Esophagus mucosa (tissue), 1 donor: ENCODE measurements around the gene DPCD. TPM values are rescaled to one million over a fixed set of nuclear protein-coding genes. Genes with fewer than 3 reads are reported as not detected.
"Not testable (repeated sequence)": the region's sequence is repeated elsewhere in the genome, so short reads cannot be mapped to it uniquely, and the experiment has no call there.

Source experiments
- ATAC-seq: fragments of 200-7000 bp; cut with Tn5 transposase; one replicate; pipeline ENCODE4 v1.9.1; 2020
- total RNA-seq: library from RNA; stranded (reverse); gene quantifications from one replicate; pipeline ENCODE4 v1.2.4, GENCODE V29; 2023
- donor health status: DM: yes; HTN: yes; CAD: no.

Gene DPCD
- total RNA-seq, 1 donor from 2014 or later = 19.0 TPM

DNA sequence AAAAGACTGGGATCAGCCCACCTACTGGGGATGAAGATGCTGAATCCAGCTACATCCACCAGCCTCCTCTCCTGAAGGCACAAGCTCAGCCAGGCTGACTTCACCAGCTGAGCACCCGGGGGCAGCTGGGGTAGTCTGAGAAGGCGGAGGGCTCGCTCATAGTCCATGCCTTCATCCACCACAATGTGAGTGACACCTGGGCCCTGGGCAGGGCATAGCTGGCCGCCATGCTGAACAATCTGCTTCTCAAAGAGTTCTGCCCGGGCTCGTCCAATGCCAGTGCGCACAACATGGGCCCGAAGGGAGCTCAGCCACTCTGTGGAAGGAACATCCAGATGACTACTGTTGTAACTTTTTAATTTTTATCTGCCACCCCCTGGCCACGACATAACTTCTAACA is 2.3 kb upstream of the DPCD start:
- ATAC-seq = no peak

DNA sequence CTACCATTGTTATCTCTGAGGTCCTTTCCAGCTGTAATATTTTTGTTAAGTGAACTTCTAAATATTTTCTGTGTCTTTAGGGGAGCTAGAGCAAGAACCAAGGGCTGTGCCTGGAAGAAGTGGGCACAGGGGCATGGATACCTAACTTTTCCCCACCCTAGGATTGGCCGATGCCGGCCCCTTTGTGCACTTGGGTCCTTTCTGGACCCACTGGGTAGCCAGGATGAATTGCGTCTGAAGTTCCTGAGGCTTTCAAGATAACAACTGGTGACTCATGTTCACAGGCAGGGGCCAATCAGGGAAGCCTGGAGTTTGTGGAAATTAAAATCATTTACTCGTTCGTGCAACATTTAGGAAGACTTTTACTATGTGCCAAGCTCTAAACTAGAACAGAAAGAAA is 758 bp downstream of the DPCD start:
- ATAC-seq = no peak

DNA sequence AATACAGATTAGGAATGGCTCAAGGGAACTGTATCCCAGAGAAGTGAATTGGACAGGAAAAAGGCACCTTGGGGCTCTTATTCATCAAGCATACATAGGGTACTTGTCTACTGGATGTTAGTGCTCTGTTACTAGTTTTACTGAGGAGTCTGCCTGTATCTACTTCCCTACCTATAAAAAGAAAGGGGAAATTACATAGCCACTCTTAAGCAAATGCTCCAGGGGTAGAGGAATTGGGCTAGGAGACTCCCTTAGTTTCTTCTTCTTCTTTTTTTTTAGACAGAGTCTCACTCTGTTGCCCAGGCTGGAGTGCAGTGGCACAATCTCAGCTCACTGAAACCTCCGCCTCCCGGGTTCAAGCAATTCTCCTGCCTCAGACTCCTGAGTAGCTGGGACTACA is 5.2 kb downstream of the DPCD start:
- ATAC-seq = not testable (repeated sequence)

DNA sequence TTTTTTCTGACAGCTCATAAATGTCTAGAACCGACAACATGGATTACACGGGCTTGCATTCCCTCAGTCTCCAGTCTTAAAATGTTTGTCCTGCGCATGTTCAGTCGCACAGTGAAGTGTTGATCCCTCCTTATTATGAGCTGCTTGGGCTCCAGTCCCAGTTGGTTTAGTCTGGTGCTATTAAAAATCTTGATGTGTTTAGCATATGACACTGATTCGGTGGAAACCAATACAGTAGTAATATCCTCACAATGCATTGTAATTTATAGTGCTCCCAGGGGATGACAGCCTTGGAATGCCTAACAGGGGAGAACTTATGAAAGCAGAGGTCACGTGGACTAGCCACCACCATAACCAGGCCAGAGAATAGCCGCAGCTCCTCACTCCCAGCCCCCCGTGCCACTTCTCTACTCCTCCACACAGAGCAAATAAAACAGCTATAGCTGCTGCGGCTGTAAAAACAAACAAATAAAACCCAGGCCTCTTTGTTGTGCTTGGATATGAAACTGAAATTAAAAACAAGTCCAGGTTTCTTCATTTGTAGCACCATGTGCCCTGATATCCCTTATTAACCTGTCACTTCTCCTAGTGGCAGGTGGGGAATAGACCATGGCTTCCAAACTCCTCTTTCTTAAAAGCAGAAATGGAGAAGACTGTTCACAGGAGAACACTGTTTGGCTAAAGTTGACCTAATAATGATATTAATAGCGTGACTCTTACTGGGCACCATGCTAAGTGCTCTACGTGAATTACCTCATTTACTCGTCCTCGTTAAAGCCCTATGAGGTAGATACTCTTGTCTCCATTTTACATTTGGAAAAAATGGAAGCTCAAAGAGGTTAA is 7.7 kb downstream of the DPCD start:
- ATAC-seq = no peak

DNA sequence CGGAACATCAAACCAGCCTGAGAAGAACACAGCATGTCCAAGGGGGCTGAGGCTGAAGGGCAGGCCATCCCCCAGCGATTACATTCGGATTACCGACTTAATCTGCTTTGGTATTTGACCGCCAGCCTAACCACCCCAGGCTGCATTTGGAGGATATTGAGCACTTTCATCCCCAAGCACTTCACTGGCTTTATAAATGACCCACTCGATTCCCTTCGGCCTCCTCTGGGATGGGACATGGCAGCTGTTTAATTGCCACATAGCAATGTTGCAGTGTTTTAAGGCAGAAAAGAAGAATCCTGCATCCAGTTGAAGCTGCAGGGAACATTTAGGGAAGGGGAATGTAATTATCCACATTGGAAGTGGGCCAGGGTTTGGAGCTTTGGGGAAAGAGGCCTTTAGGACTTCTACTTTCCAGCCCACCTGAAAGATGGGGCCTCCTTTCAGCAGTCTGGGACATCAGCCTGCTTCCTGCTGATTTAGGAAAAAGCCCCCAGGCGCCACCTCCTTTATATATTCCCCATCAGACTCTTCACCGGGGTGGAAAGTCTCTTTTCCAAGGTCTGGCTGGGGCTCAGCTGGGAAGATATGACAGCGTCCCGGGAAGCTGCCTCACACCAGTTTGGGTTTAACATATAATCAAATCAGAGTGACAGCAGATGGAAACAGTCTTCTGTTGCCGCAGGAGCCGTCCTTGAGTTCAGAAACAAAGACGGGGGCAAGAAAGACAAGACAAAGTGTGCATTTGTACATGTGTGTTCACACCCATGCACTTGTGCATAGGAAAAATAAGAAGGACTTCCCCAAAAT is 9.2 kb downstream of the DPCD start:
- ATAC-seq = no peak

DNA sequence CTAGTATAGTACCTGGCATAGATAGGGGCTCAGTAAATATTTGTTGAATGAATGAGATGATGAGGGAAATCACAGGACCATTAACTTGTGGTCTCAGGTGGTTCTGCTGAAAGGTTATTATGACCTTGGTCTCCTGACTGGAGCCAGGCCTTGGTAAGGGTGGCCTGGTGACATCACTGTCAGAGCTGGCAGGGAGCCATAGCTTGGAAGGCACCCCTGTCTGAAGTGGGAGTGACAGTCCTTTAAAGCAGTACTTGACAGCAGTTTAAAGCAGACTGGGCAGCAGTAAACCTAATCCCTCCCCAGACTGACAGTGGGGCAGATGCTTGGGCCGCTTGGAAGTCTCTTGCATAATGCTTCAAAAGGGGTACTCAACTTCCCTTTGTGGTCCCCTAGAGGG is 13.4 kb downstream of the DPCD start:
- ATAC-seq = no peak

DNA sequence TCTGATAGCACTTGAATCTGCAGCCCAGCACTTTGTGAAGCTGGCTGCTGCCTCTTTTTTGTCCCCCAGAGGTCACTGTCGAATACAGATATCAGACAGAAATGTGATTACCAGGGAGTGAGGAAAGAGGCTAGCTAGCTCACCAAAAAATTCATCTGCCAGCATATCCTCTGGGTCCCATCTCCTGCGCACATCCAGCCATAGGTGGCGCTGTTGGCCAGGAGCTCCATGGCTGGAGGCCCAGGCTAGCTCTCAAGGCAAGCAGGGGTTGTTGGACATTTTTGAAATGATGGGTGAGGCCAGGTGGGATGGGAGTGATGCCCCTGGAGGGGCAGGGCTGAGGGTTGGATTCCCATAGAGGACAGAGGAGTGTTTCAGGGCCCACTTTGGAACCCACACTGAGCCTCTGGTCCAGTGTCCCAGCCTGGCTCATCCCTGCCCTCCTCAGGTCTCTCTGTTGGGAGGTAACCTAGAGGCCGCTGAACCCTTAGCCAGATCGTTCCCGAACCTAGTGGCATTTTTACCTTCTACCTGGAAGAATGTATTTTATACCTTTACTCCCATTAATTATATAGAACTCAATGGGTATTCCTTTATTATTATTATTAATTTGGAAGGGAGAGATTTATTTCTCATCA is 14.8 kb downstream of the DPCD start:
- ATAC-seq = peak; percentile 84

DNA sequence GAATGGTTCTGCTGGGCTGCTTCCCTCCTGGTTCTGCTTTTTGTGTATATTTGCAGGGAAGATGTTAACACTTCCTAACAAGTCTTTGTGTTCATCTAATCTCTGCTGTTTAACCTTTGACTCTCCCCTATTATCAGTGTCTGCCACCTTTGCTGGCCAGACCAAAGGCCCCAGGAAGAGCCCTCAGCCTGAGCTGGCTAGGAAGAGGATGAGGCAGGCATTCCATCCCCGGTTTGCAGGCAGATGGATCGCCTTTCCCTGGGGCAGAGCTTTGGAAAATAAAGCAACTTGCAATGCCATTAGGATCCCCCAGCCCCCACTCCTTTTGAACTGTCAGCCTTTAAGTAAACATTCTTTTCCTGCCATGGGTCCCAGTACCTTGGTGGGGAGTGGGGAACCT is 19.0 kb downstream of the DPCD start:
- ATAC-seq = no peak

DNA sequence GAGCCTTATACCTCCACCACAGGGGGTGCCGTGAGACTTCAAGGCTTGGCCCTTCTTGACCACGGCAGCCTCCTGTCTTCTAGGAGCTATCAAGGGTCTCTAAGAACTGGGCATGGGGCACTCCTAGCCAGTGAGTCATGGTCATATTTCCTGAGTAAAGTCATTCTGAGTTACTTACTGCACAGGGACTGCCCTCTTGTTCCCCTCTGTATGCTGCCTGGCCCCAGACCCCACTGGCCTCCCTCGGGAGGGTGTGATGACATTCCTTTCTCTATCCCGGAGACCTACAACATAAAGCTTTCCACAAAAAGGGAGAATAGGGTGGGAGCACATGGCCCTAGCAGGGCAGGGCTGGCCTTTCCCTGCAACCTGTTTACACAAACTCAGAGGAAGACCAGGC is 21.4 kb downstream of the DPCD start:
- no peak for ATAC-seq

DNA sequence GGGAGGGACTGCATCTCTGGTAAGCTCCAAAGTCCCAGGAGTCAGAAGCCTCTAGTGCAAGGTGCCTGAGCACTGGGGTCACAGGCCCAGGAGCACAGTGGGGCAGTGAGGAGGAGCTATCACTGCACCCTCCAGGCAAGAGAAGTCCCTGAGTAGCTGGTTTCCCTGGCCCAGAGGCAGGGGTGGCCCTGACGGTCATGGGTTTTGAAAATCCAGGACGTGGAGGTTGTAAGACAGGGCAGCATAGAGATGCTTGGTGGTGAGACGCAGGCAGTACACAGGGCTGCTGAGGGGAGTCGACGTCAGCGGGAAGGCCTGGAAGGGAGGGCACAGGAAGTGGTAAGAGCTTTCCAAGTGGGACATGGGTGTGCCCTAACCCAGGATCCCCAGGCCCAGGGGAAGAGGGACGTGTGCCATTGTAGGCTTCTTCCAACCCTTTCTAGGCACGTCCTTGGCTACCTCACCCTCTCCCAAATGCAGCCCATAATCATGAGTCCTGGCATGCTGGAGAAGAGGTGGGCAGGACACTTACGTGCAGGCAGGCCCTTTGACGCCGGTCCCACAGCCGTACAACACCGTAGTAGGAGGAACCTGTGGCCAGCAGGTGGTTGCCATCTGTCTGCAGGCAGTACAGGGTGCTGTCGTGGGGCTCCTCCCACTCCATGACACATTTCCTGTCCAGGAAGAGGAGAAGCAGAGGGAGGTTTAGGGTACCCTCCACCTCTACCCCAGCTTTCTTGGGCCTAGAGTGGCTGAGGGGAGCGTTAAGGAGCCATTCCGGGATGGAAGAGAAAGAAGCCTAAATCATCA is 23.2 kb downstream of the DPCD start:
- ATAC-seq = no peak

DNA sequence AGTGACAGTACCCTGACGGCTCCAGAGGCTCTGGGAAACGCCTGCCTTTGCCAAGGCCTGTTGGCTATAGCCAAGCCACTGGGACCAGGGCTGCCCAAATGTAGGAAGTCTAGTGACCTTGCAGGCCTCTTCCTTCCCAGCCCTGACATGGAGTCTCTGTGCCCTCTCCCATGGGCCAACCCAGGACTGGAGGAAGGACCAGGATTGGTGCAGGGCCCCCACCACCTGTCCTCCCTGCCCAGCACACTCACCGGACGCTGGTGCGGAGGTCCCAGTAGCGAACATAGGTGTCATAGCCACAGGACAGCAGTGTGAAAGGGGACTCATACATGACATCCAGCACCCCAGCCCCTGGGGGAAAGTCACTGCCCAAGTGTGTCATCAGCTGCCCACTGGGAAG is 24.0 kb downstream of the DPCD start:
- no peak for ATAC-seq

DNA sequence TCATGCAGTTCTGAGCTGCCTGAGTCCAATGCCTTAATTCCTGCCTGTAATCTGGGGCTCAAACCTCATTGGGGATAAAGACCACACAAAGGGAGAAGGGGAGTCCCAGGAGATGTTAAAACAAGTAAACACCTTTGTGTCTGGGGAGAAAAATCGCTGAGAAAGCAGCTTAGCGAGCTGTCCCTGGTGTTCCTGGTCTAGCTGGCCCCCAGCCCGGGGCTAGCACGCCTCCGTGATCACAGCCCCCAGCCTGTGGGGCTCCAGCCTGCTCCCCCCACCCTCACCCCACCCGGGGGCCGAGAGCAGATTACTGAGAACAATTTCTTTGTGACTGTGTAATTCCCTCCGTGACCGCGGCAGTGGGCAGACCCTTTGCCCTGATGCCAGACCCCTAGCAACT is 24.8 kb downstream of the DPCD start:
- no peak for ATAC-seq

DNA sequence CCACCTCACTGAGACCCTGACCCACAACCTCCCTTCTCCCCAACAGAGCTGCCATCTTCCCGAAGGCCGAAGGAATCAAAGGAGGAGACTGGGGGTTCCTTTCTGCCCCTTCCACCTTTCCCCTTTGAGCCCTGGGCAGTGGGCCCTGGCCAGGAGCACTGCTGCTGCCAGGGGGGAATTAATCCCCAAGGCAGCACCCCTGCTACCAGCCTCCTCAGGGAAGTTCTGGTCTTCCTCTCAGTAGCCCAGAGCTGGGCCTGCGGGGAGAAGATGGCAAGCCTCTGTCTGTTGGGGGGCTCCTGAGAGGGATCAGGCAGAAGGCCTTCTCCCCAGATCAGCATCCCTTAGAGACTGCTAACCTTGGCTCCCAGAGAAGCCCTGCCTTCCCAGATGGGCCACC is 25.5 kb downstream of the DPCD start:
- ATAC-seq = no peak

DNA sequence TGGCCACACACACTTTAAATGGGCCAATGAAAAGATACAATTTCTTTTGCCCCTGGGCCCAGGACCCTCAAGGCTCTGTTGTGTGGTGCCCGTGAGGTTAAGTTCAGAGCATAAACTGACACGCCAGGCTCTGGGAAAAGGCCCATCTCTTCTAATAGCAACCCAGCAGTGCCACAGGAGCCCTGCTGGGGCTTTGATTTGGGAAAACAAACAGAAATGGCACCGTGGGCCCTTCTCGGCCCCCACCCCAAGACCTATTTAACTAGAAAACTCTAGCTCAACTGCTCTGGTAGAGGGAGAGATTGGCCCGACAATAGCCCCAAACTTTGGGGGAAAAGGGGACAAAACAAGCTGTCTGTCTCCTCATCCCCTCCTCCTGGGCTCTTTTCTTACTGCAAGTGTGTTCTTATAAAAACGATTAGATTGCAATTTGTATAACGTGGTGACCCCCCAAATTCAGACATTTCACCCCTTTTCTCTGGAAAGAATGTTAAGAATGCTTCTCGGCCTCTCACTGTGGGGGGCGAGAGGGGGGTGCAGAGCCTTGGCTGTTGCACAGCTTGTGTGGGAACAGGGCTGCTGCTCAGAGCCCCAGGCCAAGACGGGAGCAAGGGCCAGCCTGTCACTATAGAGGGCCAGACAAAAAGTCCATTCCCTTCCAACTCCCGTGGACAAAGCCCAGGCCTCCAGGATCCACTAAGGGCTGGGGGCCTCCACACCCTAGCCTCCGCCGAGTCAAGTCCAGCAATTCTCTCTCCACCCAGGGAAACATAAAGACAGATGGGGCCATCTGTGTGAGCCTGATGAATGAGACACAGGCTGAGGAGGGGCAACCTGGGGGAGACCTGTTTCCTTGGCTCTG is 26.8 kb downstream of the DPCD start:
- ATAC-seq = no peak

DNA sequence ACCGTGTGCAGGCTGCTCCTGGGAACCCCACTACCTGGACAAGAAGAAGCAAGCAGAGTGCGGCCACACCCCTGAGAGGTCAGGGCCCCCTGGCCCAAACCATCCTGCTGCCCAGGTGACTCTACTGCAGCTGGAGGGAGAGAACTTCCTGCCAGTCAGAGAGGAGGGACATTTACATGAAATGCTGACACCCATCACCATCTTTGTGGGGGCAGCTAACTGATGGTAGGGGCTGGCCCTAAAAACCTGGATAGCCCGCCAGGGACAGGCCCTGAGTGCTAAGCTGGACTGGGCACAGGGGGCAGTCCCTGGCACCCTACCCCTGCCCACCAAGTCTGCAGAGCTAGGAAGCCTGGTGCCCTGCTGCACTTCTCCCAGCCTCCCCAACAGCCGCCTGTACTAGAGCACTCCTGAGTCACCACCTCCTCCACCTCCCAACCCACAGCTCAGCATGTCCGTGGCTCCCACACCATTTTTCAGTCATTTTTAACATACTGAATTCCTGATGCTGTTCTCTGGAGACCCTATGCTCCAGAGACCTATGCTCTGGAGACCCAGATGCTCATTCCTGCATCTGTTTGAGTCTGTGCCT is 27.5 kb downstream of the DPCD start:
- ATAC-seq = no peak

DNA sequence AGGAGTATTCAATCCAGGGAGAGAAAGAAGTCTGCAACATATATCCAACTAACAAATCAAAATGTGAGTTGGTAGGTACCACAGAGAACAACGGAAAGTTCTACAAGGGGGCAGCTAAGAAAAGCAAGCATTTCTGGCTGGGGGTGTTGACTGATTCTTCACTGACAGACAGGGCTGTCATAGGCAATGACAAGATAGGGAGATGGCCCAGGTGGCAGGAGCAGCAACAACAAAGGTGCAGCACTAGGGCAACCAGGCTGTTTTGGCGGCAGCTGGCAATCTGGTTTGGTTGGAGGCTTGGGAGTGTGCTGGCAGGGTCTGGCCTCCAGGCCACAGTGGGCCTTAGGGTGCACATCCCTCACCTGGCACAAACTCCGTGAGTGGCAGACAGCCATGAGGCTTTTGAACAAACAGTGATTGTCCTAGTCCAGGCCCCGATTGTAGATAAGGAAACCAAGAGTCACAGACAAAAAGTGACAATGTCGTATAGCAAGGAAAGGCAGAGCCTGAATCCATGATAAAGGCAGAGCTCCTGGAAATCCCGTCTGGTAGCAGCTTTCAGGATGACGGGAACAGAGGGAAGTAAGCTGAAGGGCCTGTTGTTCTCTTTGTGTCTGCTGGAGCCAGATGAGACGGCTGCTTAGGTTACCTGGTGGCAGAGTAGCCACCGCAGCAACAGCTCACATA is 28.4 kb downstream of the DPCD start:
- ATAC-seq = no peak

DNA sequence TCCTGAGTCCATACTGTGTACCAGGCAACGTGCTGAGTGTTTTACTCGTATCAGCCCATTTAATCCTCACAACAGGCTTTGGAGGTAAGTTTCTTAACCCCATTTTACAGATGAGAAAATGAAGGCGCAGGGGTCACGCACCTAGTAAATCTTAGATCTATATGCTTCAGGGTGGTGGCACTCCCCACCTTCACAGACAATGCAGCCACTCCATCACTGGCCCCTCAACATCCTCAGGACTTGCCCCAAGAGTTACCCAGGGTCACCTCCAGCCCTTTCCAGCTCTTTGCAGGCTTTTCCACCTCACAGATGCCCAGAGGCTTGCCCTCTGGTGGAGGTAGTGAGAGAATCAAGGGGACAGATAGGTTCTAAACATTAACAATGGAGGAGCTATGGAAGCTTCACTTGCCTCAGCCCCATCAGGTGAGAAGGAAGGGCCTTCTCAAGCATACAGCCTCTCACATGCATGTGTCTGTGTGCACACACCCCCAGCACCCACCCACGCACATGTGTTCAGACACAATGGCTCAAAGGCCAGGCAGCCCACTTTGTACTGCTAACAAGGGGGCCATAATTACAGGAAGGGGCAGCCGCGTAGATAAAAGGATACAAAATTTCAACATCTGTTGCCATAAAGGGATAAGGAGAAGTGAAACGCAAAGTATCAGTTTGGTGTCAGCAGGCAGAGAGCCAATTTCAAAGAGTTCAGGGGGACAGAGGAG is 29.1 kb downstream of the DPCD start:
- ATAC-seq = no peak

DNA sequence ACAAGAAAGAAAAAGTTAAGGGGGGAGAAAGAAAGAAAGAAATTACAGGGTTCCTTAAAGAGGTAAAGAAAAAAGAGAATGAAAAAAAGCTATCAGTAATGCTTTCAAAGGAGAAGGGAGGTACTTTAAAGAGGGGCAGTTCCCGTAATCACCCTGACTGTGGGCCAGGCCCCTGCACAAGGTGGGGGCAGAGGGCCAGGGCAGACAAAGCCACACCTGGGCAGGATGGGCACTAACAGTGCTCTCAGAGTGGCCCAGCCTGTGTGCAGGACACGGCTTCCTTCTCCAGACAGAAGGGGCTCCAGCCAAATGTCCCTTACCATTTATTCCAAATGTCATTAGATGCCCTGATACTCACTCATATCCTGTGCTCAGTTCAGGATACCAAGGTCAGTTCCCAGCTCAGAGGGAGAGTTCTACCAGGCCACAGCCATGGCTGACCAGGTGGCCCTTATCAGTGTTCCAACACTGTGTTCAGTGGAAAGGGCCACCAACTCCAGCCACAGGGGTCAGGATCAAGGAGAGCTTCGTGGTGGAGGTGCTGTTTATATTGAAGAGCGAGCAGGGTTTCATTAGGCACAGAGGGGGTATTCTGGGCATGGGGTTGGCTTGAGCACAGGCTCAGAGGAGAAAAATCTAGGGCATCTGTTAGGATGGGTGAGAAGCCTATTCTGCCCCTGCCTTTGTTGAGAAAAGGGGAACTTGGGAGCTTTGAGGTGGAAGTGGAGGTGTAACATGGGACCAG is 29.9 kb downstream of the DPCD start:
- no peak for ATAC-seq

DNA sequence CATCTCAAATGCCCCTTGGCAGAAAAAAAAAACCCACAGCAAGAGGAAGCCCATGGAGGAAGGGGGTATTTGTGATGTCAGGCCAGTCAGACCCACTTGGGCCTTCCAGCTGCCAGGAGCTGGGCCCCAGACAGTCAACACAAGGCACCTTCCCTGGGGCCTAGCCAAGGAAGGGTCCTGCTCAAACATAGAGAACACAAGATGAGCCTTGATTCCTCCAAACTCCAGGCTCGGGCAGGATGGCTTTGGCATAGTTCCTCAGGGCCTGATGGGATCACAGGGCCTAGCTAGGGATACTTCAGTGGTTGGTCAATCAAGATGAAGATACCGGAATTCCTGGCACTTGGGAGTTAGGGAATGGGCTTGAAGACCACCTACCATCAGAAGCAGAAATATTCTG is 30.8 kb downstream of the DPCD start:
- no peak for ATAC-seq
